Measurements from ENCODE around the gene MVK. TPM values are rescaled to one million over a fixed set of nuclear protein-coding genes. Genes with fewer than 3 reads are reported as not detected.

Gene MVK
- 53.6 TPM for total RNA-seq (ENCODE audit: unreplicated experiment)
- long read RNA-seq, full-length matches to known transcripts = 43 of 52 reads
- long read RNA-seq, partial matches to known transcripts = 3 of 52 reads
- long read RNA-seq, other reads (novel, unspliced or antisense) = 6 of 52 reads

DNA sequence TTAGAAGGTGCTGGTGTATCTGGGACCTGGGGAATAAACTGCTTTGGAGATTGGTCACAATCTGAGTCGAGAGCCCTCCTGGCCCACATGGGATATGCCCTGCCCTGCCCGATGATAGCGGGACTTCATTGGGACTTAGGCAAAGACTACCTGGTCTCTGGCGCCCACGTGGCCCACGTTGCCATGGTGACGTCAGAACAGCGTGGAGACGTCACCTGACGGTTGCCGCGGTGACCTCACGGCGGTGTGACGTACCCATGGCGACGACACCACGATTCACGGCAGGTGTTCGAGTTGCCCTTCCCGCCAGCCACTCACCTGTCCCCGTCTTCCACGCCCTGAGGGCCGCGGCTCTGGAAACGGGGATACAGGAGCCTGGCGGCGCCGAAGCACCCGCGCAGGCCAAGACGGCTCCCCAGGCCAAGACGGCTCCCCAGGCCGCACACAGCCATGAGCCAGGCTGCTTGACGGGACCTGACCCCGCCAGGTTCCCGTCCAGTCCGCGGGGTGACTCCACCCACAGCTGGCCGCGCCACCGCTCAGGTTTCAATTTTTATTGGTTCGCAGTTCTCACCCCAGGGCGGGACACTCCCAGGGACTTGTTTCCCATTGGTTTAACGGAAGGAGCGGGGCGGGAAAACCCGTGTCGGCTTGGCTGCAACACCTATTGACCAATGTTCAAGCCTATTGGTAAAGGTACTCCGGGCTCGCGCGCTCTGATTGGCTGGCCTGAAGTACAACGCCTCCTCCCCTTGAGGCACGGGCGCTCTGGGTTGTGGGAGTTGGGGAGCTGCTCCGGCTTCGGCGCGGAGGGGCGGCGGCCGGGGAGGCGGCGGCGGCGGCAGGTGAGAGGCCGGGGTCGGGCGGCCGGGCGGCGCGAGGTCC is at the start of gene MVK, which contains the start of gene MMAB:
MVK (plus strand) TSS at position 766 of the 885 bp plus-strand sequence. CDS start 1,029 bp downstream, outside the sequence.
MMAB (minus strand) TSS at position 476 of the 885 bp plus-strand sequence; CDS start at position 452, 24 bp downstream.
- H3K27me3 Mint-ChIP-seq (ENCODE audit: unreplicated experiment) = peaks cover 8% of the 10 kb centered on the region
- H3K4me3 Mint-ChIP-seq (ENCODE audit: unreplicated experiment) = peak within 1 kb of the TSS; percentile 92
- peak within 1 kb of the TSS; percentile 81 for H3K27ac Mint-ChIP-seq (ENCODE audit: unreplicated experiment)
- H3K4me1 Mint-ChIP-seq (ENCODE audit: low read depth, unreplicated experiment) = peaks cover 17% of the 10 kb centered on the region
- H3K36me3 Mint-ChIP-seq (ENCODE audit: unreplicated experiment) = no peaks in the 10 kb centered on the region
- H3K9me3 Mint-ChIP-seq (ENCODE audit: unreplicated experiment) = peaks cover 6% of the 10 kb centered on the region
- TF ChIP-seq, protein P1, sequence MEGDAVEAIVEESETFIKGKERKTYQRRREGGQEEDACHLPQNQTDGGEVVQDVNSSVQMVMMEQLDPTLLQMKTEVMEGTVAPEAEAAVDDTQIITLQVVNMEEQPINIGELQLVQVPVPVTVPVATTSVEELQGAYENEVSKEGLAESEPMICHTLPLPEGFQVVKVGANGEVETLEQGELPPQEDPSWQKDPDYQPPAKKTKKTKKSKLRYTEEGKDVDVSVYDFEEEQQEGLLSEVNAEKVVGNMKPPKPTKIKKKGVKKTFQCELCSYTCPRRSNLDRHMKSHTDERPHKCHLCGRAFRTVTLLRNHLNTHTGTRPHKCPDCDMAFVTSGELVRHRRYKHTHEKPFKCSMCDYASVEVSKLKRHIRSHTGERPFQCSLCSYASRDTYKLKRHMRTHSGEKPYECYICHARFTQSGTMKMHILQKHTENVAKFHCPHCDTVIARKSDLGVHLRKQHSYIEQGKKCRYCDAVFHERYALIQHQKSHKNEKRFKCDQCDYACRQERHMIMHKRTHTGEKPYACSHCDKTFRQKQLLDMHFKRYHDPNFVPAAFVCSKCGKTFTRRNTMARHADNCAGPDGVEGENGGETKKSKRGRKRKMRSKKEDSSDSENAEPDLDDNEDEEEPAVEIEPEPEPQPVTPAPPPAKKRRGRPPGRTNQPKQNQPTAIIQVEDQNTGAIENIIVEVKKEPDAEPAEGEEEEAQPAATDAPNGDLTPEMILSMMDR (IDR thresholded peaks at IDR 0.05; ENCODE audit: partially characterized antibody, unreplicated experiment) = no peak
- peak; percentile 97 for DNase-seq

DNA sequence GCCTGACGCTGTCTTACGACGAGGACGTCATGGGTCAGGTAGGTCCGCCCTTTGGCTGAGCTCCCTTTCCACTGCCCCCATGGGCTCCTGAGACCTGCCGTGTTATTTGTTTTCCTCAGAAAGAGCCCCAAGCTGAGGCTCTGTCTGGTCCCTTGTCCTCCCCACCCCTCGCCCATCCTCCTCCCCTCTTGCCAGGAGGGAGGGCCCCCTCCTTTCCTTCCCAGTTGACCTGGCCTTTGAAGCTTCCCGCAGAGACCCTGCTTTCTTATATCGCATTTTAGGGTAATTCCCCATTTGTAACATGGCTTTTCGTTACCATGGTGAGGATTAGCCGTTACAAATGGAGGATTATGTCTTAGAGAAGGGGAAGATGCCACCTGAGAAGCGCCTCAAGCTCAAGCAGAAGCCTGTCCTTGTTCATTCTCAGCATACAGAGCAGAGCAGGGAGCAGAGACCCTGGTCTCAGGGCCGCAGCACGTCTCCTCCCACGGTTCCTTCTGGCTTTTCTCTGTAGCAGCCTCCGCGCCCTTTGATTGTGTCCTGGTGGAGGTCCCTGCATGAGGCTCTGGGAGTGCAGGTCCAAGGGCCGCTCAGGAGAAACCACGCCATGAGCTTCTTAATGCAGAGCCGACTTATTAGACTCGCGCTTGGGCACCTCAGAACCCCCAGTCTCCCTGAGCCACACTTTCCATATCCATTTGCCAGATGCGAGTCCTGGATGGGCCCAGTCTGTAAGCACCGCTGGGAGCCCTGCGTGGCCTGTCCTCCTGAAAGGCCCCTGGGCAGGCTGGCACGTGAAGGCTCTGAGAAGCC is 48.9 kb upstream of the MVK start:
- no peak overlapping the region for H3K27ac Mint-ChIP-seq (ENCODE audit: unreplicated experiment)
- peaks cover 9% of the 10 kb centered on the region for H3K9me3 Mint-ChIP-seq (ENCODE audit: unreplicated experiment)
- peaks cover 4% of the 10 kb centered on the region for H3K36me3 Mint-ChIP-seq (ENCODE audit: unreplicated experiment)
- H3K4me1 Mint-ChIP-seq (ENCODE audit: low read depth, unreplicated experiment) = peaks cover 26% of the 10 kb centered on the region
- no peak for DNase-seq
- no peak overlapping the region for H3K4me3 Mint-ChIP-seq (ENCODE audit: unreplicated experiment)
- peaks cover 4% of the 10 kb centered on the region for H3K27me3 Mint-ChIP-seq (ENCODE audit: unreplicated experiment)
- TF ChIP-seq, protein P1 (IDR thresholded peaks at IDR 0.05; ENCODE audit: partially characterized antibody, unreplicated experiment) = no peak

DNA sequence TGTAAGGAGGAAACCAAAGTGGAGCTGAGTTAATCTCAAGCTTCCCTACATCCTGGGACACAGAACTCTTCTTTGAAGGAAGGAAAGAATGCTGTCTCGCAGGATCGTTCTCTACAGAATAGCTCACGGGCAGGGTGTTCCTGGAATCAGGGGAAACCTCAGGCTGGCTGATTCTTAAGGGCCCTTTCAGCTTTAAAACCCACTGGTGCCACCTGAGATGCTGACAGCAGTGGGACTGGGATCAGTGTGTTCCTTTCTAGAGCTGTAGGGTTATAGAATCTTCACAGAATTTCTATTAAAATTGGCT is 48.4 kb upstream of the MVK start:
- H3K4me1 Mint-ChIP-seq (ENCODE audit: low read depth, unreplicated experiment) = peaks cover 30% of the 10 kb centered on the region
- H3K27ac Mint-ChIP-seq (ENCODE audit: unreplicated experiment) = no peak overlapping the region
- H3K27me3 Mint-ChIP-seq (ENCODE audit: unreplicated experiment) = peaks cover 4% of the 10 kb centered on the region
- no peak overlapping the region for H3K4me3 Mint-ChIP-seq (ENCODE audit: unreplicated experiment)
- H3K9me3 Mint-ChIP-seq (ENCODE audit: unreplicated experiment) = peaks cover 9% of the 10 kb centered on the region
- H3K36me3 Mint-ChIP-seq (ENCODE audit: unreplicated experiment) = peaks cover 4% of the 10 kb centered on the region
- DNase-seq = no peak
- TF ChIP-seq, protein P1 (IDR thresholded peaks at IDR 0.05; ENCODE audit: partially characterized antibody, unreplicated experiment) = no peak

DNA sequence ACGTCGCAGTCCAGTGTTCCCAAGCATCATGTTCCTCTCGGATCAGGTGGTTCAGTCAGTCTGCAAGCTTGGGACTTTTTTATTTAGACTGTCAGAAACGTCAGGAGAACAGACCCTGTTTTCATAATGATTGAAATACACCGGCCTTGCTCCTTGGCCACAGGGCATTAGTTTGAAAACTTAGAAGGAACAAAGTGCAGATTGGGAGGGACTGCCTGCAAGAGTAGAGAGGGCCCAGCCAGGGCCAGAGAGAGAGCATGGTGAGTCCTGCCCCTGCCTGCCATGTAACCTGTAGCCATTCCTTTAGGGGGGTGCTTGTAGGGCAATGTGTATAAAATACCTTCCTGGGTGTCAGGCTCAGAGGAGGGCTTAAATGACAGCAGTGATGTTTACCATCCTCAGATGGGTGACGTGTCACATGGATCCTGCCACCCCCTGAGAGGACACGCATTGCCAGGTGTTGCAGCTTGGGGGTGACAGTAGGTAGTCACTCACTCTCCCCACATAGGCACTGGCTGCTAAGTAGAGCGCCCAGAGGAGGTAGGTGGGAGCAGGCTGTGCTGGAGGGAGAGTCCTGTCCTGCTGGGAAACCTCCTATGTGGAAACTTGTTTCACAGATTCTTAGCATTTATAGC is 46.0 kb upstream of the MVK start:
- Mint-ChIP-seq H3K4me1 (ENCODE audit: low read depth, unreplicated experiment) (peaks cover 41% of the 10 kb centered on the region), H3K27ac (ENCODE audit: unreplicated experiment) (no peak overlapping the region), H3K36me3 (ENCODE audit: unreplicated experiment) (peaks cover 4% of the 10 kb centered on the region), H3K27me3 (ENCODE audit: unreplicated experiment) (peaks cover 4% of the 10 kb centered on the region), H3K4me3 (ENCODE audit: unreplicated experiment) (no peak overlapping the region), H3K9me3 (ENCODE audit: unreplicated experiment) (peaks cover 5% of the 10 kb centered on the region)
- TF ChIP-seq, protein P1 (IDR thresholded peaks at IDR 0.05; ENCODE audit: partially characterized antibody, unreplicated experiment) = no peak
- no peak for DNase-seq
